Measurements from ENCODE around the gene LRRC4.

Gene LRRC4

DNA sequence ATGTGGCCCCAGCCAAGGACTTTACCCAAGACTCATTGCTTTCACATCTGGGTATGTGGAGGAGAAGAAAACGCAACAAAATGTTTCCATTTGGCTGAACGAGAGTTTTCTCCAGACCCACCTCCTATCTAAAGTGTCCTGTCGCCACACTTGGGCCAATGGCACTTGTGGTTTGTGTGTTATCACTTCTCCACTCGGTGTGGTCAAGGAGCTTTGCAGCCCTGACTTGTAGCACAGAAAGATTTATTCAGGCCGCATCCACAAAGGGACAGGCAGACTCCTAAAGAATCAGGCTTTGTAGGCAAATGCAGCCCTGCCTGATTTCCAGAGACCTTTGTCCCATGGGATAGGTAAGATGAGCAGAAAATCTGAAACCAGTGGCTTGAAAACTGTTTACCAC, 12.8 kb upstream of the LRRC4 start:
- no peak for DNase-seq (ENCODE audit: low read depth in 1 of 2, low spot score in 1 of 2)
- no peak overlapping the region for H3K4me3 ChIP-seq (replicated peaks; ENCODE audit: insufficient read depth, low read length)
- TF ChIP-seq GABPA (IDR thresholded peaks at IDR 0.05; ENCODE audit: low read depth) = no peak
- TF ChIP-seq, protein P1, sequence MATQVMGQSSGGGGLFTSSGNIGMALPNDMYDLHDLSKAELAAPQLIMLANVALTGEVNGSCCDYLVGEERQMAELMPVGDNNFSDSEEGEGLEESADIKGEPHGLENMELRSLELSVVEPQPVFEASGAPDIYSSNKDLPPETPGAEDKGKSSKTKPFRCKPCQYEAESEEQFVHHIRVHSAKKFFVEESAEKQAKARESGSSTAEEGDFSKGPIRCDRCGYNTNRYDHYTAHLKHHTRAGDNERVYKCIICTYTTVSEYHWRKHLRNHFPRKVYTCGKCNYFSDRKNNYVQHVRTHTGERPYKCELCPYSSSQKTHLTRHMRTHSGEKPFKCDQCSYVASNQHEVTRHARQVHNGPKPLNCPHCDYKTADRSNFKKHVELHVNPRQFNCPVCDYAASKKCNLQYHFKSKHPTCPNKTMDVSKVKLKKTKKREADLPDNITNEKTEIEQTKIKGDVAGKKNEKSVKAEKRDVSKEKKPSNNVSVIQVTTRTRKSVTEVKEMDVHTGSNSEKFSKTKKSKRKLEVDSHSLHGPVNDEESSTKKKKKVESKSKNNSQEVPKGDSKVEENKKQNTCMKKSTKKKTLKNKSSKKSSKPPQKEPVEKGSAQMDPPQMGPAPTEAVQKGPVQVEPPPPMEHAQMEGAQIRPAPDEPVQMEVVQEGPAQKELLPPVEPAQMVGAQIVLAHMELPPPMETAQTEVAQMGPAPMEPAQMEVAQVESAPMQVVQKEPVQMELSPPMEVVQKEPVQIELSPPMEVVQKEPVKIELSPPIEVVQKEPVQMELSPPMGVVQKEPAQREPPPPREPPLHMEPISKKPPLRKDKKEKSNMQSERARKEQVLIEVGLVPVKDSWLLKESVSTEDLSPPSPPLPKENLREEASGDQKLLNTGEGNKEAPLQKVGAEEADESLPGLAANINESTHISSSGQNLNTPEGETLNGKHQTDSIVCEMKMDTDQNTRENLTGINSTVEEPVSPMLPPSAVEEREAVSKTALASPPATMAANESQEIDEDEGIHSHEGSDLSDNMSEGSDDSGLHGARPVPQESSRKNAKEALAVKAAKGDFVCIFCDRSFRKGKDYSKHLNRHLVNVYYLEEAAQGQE (IDR thresholded peaks at IDR 0.05; ENCODE audit: insufficient replicate concordance, low read depth) = no peak
- TF ChIP-seq SPI1 (IDR thresholded peaks at IDR 0.05; ENCODE audit: borderline replicate concordance, low read depth) = no peak
- no peak for TF ChIP-seq POLR2AphosphoS5 (IDR thresholded peaks at IDR 0.05; ENCODE audit: low read depth)
- TF ChIP-seq, protein P2, sequence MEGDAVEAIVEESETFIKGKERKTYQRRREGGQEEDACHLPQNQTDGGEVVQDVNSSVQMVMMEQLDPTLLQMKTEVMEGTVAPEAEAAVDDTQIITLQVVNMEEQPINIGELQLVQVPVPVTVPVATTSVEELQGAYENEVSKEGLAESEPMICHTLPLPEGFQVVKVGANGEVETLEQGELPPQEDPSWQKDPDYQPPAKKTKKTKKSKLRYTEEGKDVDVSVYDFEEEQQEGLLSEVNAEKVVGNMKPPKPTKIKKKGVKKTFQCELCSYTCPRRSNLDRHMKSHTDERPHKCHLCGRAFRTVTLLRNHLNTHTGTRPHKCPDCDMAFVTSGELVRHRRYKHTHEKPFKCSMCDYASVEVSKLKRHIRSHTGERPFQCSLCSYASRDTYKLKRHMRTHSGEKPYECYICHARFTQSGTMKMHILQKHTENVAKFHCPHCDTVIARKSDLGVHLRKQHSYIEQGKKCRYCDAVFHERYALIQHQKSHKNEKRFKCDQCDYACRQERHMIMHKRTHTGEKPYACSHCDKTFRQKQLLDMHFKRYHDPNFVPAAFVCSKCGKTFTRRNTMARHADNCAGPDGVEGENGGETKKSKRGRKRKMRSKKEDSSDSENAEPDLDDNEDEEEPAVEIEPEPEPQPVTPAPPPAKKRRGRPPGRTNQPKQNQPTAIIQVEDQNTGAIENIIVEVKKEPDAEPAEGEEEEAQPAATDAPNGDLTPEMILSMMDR (IDR thresholded peaks at IDR 0.05; ENCODE audit: insufficient read depth, low read length) = no peak
- H3K27ac ChIP-seq (replicated peaks) = no peak overlapping the region
- H3K27me3 ChIP-seq (ENCODE audit: insufficient read depth, poor library complexity, severe bottlenecking) = no peaks in the 10 kb centered on the region

DNA sequence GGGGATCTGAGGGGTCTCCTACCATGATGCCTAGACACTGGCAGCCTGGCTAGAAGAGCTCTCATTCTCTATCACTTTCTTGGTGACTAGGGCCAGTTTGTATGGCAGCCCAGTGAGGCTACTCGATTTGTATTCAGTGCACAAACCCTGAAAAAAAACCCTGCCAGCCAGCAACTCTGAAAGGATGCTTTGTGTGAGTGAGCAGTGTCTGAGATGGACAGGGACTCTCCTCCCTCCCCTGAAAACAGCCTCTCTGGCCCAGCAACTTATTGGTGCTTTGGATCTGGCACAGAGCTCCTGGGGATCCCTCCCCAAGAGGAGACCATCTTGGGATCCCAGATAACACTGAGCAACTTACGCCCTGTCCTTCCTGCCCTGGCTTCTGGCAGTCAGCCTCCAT, 10.8 kb upstream of the LRRC4 start:
- no peaks in the 10 kb centered on the region for H3K27me3 ChIP-seq (ENCODE audit: insufficient read depth, poor library complexity, severe bottlenecking)
- no peak overlapping the region for H3K27ac ChIP-seq (replicated peaks)
- no peak overlapping the region for H3K4me3 ChIP-seq (replicated peaks; ENCODE audit: insufficient read depth, low read length)
- no peak for DNase-seq (ENCODE audit: low read depth in 1 of 2, low spot score in 1 of 2)
- TF ChIP-seq SPI1 (IDR thresholded peaks at IDR 0.05; ENCODE audit: borderline replicate concordance, low read depth) (no peak), POLR2AphosphoS5 (IDR thresholded peaks at IDR 0.05; ENCODE audit: low read depth) (no peak), GABPA (IDR thresholded peaks at IDR 0.05; ENCODE audit: low read depth) (no peak)
- TF ChIP-seq, protein P1 (IDR thresholded peaks at IDR 0.05; ENCODE audit: insufficient replicate concordance, low read depth) = no peak
- TF ChIP-seq, protein P2 (IDR thresholded peaks at IDR 0.05; ENCODE audit: insufficient read depth, low read length) = no peak

DNA sequence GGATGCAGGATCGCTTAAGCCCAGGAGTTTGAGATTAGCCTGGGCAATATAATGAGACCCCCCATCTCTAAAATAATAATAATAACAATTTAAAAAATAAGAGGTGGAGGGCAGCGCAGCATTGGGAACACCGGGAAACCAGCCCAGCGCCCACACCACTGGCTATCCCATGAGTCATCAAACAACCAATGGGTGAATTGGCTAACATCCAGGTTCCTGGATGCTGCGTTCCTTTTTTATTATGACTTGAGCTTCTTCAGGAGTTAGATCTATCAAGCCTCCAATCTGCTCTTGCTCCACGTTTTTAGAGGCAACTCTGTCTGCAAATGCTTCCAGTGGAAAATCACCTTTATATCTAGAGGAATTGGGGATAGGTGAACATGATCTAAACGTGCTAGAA, 10.0 kb upstream of the LRRC4 start:
- DNase-seq (ENCODE audit: low read depth in 1 of 2, low spot score in 1 of 2) = no peak
- Histone ChIP-seq H3K4me3 (replicated peaks; ENCODE audit: insufficient read depth, low read length) (no peak overlapping the region), H3K27ac (replicated peaks) (no peak overlapping the region), H3K27me3 (ENCODE audit: insufficient read depth, poor library complexity, severe bottlenecking) (no peaks in the 10 kb centered on the region)
- TF ChIP-seq GABPA (IDR thresholded peaks at IDR 0.05; ENCODE audit: low read depth) (no peak), POLR2AphosphoS5 (IDR thresholded peaks at IDR 0.05; ENCODE audit: low read depth) (no peak), SPI1 (IDR thresholded peaks at IDR 0.05; ENCODE audit: borderline replicate concordance, low read depth) (no peak)
- TF ChIP-seq, protein P1 (IDR thresholded peaks at IDR 0.05; ENCODE audit: insufficient replicate concordance, low read depth) = no peak
- TF ChIP-seq, protein P2 (IDR thresholded peaks at IDR 0.05; ENCODE audit: insufficient read depth, low read length) = no peak
